MV-4-11 (cell line): ENCODE data around the gene EHD4.

Experiments used
- DNase-seq: peaks from one replicate; lab custom pipeline; 2025; lab: John Stamatoyannopoulos, UW

The EHD4 gene

GRCh38 chr15:41881086-41881485, 91.3 kb downstream of the EHD4 start:
- DNase-seq, result no peak

- no peak for DNase-seq
These were observed 92.0 kb downstream of the EHD4 start for GRCh38 chr15:41880156-41880877.

GRCh38 chr15:41879321-41879845, 93.0 kb downstream of the EHD4 start:
- no peak for DNase-seq

- no peak for DNase-seq
These were observed 94.0 kb downstream of the EHD4 start for GRCh38 chr15:41878355-41878699.

GRCh38 chr15:41877631-41878354, 94.6 kb downstream of the EHD4 start:
- DNase-seq, result no peak

GRCh38 chr15:41876689-41877088, 95.7 kb downstream of the EHD4 start:
- DNase-seq, result no peak

- no peak for DNase-seq
These were observed 96.3 kb downstream of the EHD4 start for GRCh38 chr15:41876007-41876406.

GRCh38 chr15:41874736-41875135, 97.6 kb downstream of the EHD4 start:
- no peak for DNase-seq

GRCh38 chr15:41873711-41874110, 98.6 kb downstream of the EHD4 start:
- no peak for DNase-seq

- DNase-seq, result no peak
These were observed 100.1 kb downstream of the EHD4 start for GRCh38 chr15:41872166-41872747.

- DNase-seq, result no peak
These were observed 101.0 kb downstream of the EHD4 start for GRCh38 chr15:41871175-41871905.

GRCh38 chr15:41870689-41871081, 101.7 kb downstream of the EHD4 start:
- peak; percentile 47 for DNase-seq

- DNase-seq, result no peak
These were observed 102.3 kb downstream of the EHD4 start for GRCh38 chr15:41869770-41870688.

- DNase-seq, result no peak
These were observed 104.0 kb downstream of the EHD4 start for GRCh38 chr15:41868321-41868720.

GRCh38 chr15:41866872-41867579, 105.3 kb downstream of the EHD4 start:
- no peak for DNase-seq

- peak; percentile 51 for DNase-seq
These were observed 106.1 kb downstream of the EHD4 start for GRCh38 chr15:41866263-41866703.

- no peak for DNase-seq
These were observed 106.8 kb downstream of the EHD4 start for GRCh38 chr15:41865490-41866055.

- DNase-seq, result no peak
These were observed 109.7 kb downstream of the EHD4 start for GRCh38 chr15:41862515-41863116.

GRCh38 chr15:41861736-41862356, 110.5 kb downstream of the EHD4 start:
- no peak for DNase-seq
